GM19468 (cell line): ENCODE data around the gene CFAP92.
"Not testable (repeated sequence)": the region's sequence is repeated elsewhere in the genome, so short reads cannot be mapped to it uniquely, and the experiment has no call there.

Experiments
- ATAC-seq: cut with Tn5 transposase; IDR thresholded peaks from one replicate; pipeline ENCODE4 v1.9.1; 2021; ENCODE audit warnings: mild to moderate bottlenecking, moderate library complexity, moderate number of reproducible peaks; ENCODE audit not compliant: unreplicated experiment; ENCODE audit errors: extremely low read depth

CFAP92 gene

GRCh38 chr3:128878556-128879124 is 115.2 kb downstream of the CFAP92 start:
- peak; percentile 4 for ATAC-seq

- no peak for ATAC-seq
Measured at GRCh38 chr3:128878011-128878457, 115.8 kb downstream of the CFAP92 start.

GRCh38 chr3:128875556-128876120 is 118.2 kb downstream of the CFAP92 start:
- no peak for ATAC-seq

GRCh38 chr3:128874481-128875180 is 119.2 kb downstream of the CFAP92 start:
- ATAC-seq = no peak

GRCh38 chr3:128873244-128874022 is 120.4 kb downstream of the CFAP92 start:
- no peak for ATAC-seq

GRCh38 chr3:128872744-128873143 is 121.1 kb downstream of the CFAP92 start:
- ATAC-seq = no peak

GRCh38 chr3:128872282-128872681 is 121.6 kb downstream of the CFAP92 start:
- no peak for ATAC-seq

- no peak for ATAC-seq
Measured at GRCh38 chr3:128870347-128870746, 123.5 kb downstream of the CFAP92 start.

- ATAC-seq = no peak
Measured at GRCh38 chr3:128867200-128868125, 126.4 kb downstream of the CFAP92 start.

GRCh38 chr3:128864849-128865804 is 128.7 kb downstream of the CFAP92 start:
- ATAC-seq = not testable (repeated sequence)

GRCh38 chr3:128864351-128864811 is 129.5 kb downstream of the CFAP92 start:
- no peak for ATAC-seq

- no peak for ATAC-seq
Measured at GRCh38 chr3:128863560-128863959, 130.3 kb downstream of the CFAP92 start.

- no peak for ATAC-seq
Measured at GRCh38 chr3:128861491-128861890, 132.4 kb downstream of the CFAP92 start.
